ENCODE measurements around the gene LMOD2.

DNA sequence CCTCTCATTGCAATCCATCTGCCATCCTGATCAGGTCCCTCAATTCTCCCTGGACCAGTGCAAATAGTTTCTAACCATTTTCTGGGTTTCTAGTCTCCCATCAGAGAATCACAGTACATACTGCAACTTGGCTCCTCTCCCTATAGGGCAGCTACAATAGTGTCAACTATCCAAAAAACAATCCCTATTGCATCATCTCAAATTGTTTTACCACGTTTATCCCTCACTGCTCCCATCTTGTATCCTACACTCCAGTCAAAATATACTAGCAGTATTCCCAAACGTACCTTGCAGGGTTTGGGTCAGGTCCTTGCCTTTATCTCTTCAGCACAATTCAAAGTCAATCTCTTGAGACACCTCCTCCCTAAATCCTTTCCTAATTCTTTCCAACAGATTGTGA lies 30.4 kb upstream of the LMOD2 start:
- TF ChIP-seq CTCF (conservative IDR thresholded peaks at IDR 0.05; ENCODE audit: low read depth in 2 of 2) = no peak
- TF ChIP-seq EZH2 (IDR thresholded peaks at IDR 0.05; ENCODE audit: low read depth, unreplicated experiment) = no peak
- no peak for TF ChIP-seq EZH2phosphoT487 (IDR thresholded peaks at IDR 0.05; ENCODE audit: unreplicated experiment)
